SK-N-SH treated with all-trans-retinoic acid at 6 μM for 48 hours (cell line): ENCODE results near the gene VPS33A.

Source experiments
- ARNTL ChIP-seq: fragments of 450-650 bp; formaldehyde crosslinking; IDR thresholded peaks from 2 replicates; pipeline ENCODE4 v1.5.0; 2020; ENCODE audit warnings: low read depth, mild to moderate bottlenecking, moderate library complexity, borderline replicate concordance
- CREB5 ChIP-seq: fragments of 250-450 bp; sonication (Bioruptor Pico); IDR thresholded peaks from 2 replicates; pipeline ENCODE4 v1.5.1; 2020; ENCODE audit warnings: low read depth, mild to moderate bottlenecking, moderate library complexity
- ESRRG ChIP-seq: fragments of 250-450 bp; sonication (Bioruptor Pico); IDR thresholded peaks from 2 replicates; pipeline ENCODE4 v1.6.1; 2021; ENCODE audit warnings: mild to moderate bottlenecking
- GLIS3 ChIP-seq: fragments of 250-450 bp; sonication (Bioruptor Pico); IDR thresholded peaks from 2 replicates; pipeline ENCODE4 v1.5.0; 2020; ENCODE audit warnings: mild to moderate bottlenecking, moderate library complexity
- POU6F1 ChIP-seq: fragments of 250-450 bp; sonication (Bioruptor Pico); IDR thresholded peaks from 2 replicates; pipeline ENCODE4 v1.8.0; 2021; ENCODE audit warnings: low read depth, mild to moderate bottlenecking, moderate library complexity, borderline replicate concordance
- TOX ChIP-seq: fragments of 250-450 bp; sonication (Bioruptor Pico); IDR thresholded peaks from 2 replicates; pipeline ENCODE4 v1.8.0; 2021; ENCODE audit warnings: mild to moderate bottlenecking, moderate library complexity, borderline replicate concordance
- ZC3H10 ChIP-seq: fragments of 250-450 bp; sonication (Bioruptor Pico); IDR thresholded peaks from 2 replicates; pipeline ENCODE4 v1.5.1; 2021; ENCODE audit warnings: mild to moderate bottlenecking, moderate library complexity
- ZFP30 ChIP-seq: fragments of 450-650 bp; formaldehyde crosslinking; IDR thresholded peaks from 2 replicates; pipeline ENCODE4 v1.5.0; 2022; ENCODE audit warnings: mild to moderate bottlenecking, moderate library complexity
- ZNF70 ChIP-seq: fragments of 450-650 bp; formaldehyde crosslinking; IDR thresholded peaks from 2 replicates; pipeline ENCODE4 v1.5.0; 2020; ENCODE audit warnings: mild to moderate bottlenecking, moderate library complexity
- TF ChIP-seq, protein P1 (sequence below): fragments of 250-450 bp; sonication (Bioruptor Pico); IDR thresholded peaks from 2 replicates; pipeline ENCODE4 v1.8.0; 2020; ENCODE audit warnings: mild to moderate bottlenecking, moderate library complexity, borderline replicate concordance

DNA sequence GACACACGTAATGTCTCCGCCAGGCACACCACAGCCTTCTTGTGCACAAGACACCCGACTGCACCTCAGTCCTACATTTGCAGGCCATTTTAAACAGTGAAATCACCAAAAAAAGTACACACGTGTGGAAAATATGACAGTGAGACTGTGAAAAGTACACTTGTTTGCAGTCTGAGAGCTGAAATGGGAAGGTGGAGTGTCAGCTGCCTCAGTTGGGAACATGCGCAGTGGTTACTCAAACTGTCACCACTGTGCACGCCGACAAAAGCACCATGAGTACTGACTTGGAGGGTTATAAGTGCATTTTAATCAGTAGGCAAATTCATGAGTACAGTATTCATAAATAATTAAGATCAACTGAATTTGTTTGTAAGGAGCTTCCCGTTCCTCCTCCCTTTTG, 15.8 kb downstream of the VPS33A start:
- TF ChIP-seq ZC3H10 (CRISPR knock-in tag) (no peak), ARNTL (CRISPR knock-in tag) (no peak), TOX (CRISPR knock-in tag) (no peak), POU6F1 (CRISPR knock-in tag) (no peak), ESRRG (no peak), ZFP30 (CRISPR knock-in tag) (no peak), CREB5 (no peak), ZNF70 (CRISPR knock-in tag) (no peak), GLIS3 (CRISPR knock-in tag) (no peak)
- TF ChIP-seq, protein P1, sequence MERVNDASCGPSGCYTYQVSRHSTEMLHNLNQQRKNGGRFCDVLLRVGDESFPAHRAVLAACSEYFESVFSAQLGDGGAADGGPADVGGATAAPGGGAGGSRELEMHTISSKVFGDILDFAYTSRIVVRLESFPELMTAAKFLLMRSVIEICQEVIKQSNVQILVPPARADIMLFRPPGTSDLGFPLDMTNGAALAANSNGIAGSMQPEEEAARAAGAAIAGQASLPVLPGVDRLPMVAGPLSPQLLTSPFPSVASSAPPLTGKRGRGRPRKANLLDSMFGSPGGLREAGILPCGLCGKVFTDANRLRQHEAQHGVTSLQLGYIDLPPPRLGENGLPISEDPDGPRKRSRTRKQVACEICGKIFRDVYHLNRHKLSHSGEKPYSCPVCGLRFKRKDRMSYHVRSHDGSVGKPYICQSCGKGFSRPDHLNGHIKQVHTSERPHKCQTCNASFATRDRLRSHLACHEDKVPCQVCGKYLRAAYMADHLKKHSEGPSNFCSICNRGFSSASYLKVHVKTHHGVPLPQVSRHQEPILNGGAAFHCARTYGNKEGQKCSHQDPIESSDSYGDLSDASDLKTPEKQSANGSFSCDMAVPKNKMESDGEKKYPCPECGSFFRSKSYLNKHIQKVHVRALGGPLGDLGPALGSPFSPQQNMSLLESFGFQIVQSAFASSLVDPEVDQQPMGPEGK = no peak
